Small intestine (tissue), 7 donors: ENCODE measurements around the gene NBEAL1. TPM values are rescaled to one million over a fixed set of nuclear protein-coding genes. Genes with fewer than 3 reads are reported as not detected.
"Not testable (repeated sequence)": the region's sequence is repeated elsewhere in the genome, so short reads cannot be mapped to it uniquely, and the experiment has no call there.

Source experiments
- DNase-seq, 2 donors: peaks; one replicate each; pipeline versions ENCODE4 v3.0.0 to v3.0.0-alpha.2; 2013
- FAIRE-seq: peaks from 2 replicates; lab custom pipeline; 2012; peaks lifted over from hg19 to GRCh38; lab: Jason Lieb, UNC
- H3K27ac ChIP-seq, 3 donors: one replicate each; pipeline ENCODE4 v1.5.1; 2013; ENCODE audit warnings: low read length in 2 of 3, mild to moderate bottlenecking in 2 of 3, control low read depth in 1 of 3, inconsistent platforms in 1 of 3, low read depth in 1 of 3, moderate library complexity in 1 of 3
- H3K27me3 ChIP-seq, 3 donors: one replicate each; pipeline ENCODE4 v1.6.1; 2013; ENCODE audit warnings: low read length in 3 of 3, inconsistent platforms in 1 of 3; ENCODE audit not compliant: control insufficient read depth in 3 of 3, insufficient read depth in 3 of 3
- H3K36me3 ChIP-seq, 3 donors: one replicate each; pipeline ENCODE4 v1.6.1; 2013; ENCODE audit warnings: low read length in 3 of 3, inconsistent platforms in 1 of 3, low read depth in 1 of 3, mild to moderate bottlenecking in 1 of 3, moderate library complexity in 1 of 3; ENCODE audit not compliant: control insufficient read depth in 3 of 3, insufficient read depth in 2 of 3
- H3K4me1 ChIP-seq, 3 donors: one replicate each; pipeline ENCODE4 v1.6.1; 2013; ENCODE audit warnings: low read length in 2 of 3, inconsistent platforms in 1 of 3, low read depth in 1 of 3, mild to moderate bottlenecking in 1 of 3, moderate library complexity in 1 of 3; ENCODE audit not compliant: control insufficient read depth in 3 of 3, insufficient read depth in 2 of 3
- H3K4me3 ChIP-seq, 3 donors: one replicate each; pipeline ENCODE4 v1.5.1; 2013; ENCODE audit warnings: low read length in 3 of 3, control low read depth in 1 of 3, inconsistent platforms in 1 of 3, low read depth in 1 of 3, mild to moderate bottlenecking in 1 of 3, moderate library complexity in 1 of 3
- H3K9me3 ChIP-seq, 2 donors: one replicate each; pipeline ENCODE4 v1.6.1; 2013; ENCODE audit warnings: low read depth in 1 of 2, low read length in 1 of 2; ENCODE audit not compliant: control insufficient read depth in 2 of 2, insufficient read depth in 1 of 2
- WGBS, 3 donors: extraction: QIAGEN DNeasy Blood & Tissue Kit; methylation state at CpG; one replicate each; pipeline ENCODE4 v1.1.7; 2013; 5-methylcytosine and 5-hydroxymethylcytosine counted together
- polyA plus RNA-seq, 4 donors: library from polyadenylated mRNA; stranded (reverse) in 3 of 4; unstranded in 1 of 4; fragments of 200-250 nt in 3 of 4; fragments of 120-200 nt in 1 of 4; gene quantifications; one replicate each; pipeline versions ENCODE4 v1.2.1 to v1.2.3, GENCODE V29; 2013
- donor health status: healthy with polysubstance abuse.
- donor health status: control.
- donor health status: control.
- donor health status: Bipolar disorder and iron deficiency.
- donor health status: healthy.

NBEAL1 gene
- polyA plus RNA-seq, 4 donors: 6.5 to 12.7 (median 11.8) TPM

DNA sequence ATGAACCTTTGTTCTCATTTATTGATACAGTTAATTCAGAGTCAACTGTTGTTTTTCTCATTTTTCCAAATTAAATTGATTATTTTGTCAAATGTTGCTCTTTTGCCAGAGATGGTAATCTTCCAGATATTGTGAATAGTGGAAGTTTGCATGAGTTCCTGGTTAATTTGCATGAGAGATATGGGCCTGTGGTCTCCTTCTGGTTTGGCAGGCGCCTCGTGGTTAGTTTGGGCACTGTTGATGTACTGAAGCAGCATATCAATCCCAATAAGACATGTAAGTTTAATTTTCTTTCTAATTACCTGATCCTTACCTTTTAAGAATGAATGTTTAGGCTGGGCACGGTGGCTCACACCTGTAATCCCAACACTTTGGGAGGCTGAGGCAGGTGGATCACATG lies 232.0 kb downstream of the NBEAL1 start:
- no peak for FAIRE-seq
- no peak overlapping the region for H3K27ac ChIP-seq
- H3K4me3 ChIP-seq: no peak overlapping the region
- H3K36me3 ChIP-seq: peaks cover 0 to 41% (median 8%) of the 10 kb centered on the region in 3 donors
- H3K4me1 ChIP-seq: no peaks in the 10 kb centered on the region
- no peaks in the 10 kb centered on the region for H3K9me3 ChIP-seq
- no peaks in the 10 kb centered on the region for H3K27me3 ChIP-seq
- no peak for DNase-seq
- WGBS, 3 donors: 93 to 94% (median 94%) methylated on average over 3 of the region's 3 CpGs

DNA sequence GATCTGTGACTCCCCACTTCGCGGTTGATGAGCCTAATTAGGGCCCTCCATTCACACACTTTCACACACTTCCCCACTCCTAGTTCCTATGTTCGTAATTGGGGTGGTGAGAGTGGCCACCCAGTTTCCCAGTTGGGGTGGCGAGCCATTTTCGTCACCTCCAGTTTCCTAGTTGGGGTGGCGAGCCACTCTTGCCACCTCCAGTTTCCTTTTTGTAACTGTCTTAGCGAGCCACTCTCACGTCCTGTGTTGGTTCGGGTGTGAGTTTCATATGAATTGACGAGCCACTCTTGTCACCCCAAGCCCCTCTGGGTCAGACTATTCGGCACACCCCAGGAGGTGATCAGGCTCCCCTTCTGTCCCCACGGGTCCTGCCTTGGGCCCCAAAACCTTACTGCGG lies 238.1 kb downstream of the NBEAL1 start:
- Histone ChIP-seq H3K27me3 (no peaks in the 10 kb centered on the region), H3K4me1 (no peaks in the 10 kb centered on the region), H3K36me3 (peaks cover 9 to 50% (median 9%) of the 10 kb centered on the region in 3 donors), H3K9me3 (peaks cover 0 to 5% of the 10 kb centered on the region in 2 donors), H3K27ac (no peak overlapping the region), H3K4me3 (no peak overlapping the region)
- WGBS, 3 donors: 92 to 97% (median 94%) methylated on average over 13 of the region's 13 CpGs
- DNase-seq (no peak), FAIRE-seq (no peak)

DNA sequence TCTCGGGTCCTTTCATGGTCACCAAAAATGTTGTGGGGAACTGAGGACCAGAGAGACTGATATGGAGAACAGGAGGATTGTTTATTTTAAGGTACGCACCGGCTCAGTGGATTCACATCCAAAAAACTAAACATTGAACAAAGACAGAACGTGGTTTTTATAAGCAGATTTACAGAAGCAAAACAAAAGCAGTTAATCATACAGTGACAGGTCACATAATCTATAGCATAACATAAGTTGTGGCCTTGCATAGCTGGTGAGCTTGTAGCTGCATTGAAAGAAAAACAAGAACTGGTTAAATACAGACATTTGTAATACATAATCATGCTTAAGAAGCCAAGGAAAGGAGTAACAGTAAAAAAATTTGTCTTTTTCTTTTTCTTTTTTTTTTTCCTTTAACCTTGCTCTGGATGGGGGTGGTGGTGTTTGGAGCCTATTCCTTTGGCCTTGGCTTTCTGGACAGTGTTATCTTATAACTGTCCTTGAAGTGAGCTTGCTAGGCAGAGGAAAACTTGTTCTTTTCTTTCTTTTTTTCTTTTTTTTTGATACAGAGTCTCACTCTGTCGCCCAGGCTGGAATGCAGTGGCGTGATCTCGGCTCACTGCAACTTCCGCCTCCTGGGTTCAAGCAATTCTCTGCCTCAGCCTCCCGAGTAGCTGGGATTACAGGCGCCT lies 238.9 kb downstream of the NBEAL1 start:
- WGBS, 3 donors: 83 to 92% (median 87%) methylated on average over 10 of the region's 10 CpGs
- not testable (repeated sequence) for H3K9me3 ChIP-seq, DNase-seq, FAIRE-seq, H3K27me3 ChIP-seq, H3K4me3 ChIP-seq, H3K27ac ChIP-seq, H3K4me1 ChIP-seq
- H3K36me3 ChIP-seq: peaks cover 7 to 47% (median 13%) of the 10 kb centered on the region in 3 donors

DNA sequence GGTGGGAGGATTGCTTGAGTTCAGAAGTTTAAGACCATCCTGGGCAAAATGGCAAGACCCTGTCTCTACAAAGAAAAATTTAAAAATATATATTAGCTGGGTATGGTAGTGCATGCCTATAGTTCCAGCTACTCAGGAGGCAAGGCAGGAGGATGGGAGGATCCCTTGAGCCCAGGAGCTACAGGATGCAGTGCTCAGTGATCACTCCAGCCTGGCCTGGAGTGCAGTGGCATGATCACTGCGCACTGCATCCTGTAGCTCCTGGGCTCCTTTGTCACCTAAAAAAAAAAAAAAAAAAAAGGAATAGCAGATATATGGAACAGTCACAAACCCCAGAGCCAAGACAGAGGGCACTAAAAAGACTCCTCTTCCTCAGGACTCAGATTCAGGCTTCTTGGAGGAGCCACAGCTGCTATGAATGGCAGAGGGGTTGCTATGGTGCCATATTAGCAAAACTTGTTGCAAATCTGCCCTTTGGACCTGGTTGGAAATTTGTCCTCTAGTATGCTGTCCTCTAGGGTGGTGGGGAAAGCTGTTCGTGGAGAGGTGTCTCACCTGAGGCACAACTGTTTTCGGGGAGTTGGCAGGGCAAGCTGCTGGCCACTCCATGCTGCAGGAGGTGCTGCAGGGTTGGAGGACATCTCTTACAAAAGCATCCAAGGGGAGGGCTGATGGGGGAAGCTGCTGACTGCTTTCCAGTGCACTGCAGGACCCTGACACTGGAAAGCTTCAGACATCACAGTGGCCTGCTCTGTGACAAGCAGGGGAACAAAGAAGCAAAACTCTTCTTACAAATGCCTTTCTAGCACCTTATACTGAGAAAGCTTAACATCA lies 246.9 kb downstream of the NBEAL1 start:
- H3K9me3 ChIP-seq: no peaks in the 10 kb centered on the region
- no peak overlapping the region for H3K4me3 ChIP-seq
- DNase-seq (no peak), FAIRE-seq (no peak)
- peaks cover 4 to 46% (median 8%) of the 10 kb centered on the region in 3 donors for H3K36me3 ChIP-seq
- no peaks in the 10 kb centered on the region for H3K27me3 ChIP-seq
- 73 to 91% (median 90%) methylated on average over 3 of the region's 3 CpGs for WGBS, 3 donors
- H3K4me1 ChIP-seq: no peaks in the 10 kb centered on the region
- no peak overlapping the region for H3K27ac ChIP-seq

Other genes starting within 250 kb of the NBEAL1 start
- 1 to 10 TPM in 2 of 4 donors, under 1 TPM in 2; under 0.01 to 5.2 (median 0.67) TPM for gene ICA1L, start 143.1 kb upstream of the NBEAL1 start, polyA plus RNA-seq
- gene WDR12, start 103.2 kb upstream of the NBEAL1 start, polyA plus RNA-seq: 10 to 100 TPM; 22.0 to 87.2 (median 29.3) TPM
- 1 to 10 TPM in 3 of 4 donors, under 1 TPM in 1; 0.89 to 9.3 (median 1.7) TPM for gene CARF, start 102.6 kb upstream of the NBEAL1 start, polyA plus RNA-seq
- 10 to 100 TPM in 2 of 4 donors, 1 to 10 TPM in 2; 4.0 to 17.9 (median 9.2) TPM for gene CYP20A1, start 224.1 kb downstream of the NBEAL1 start, polyA plus RNA-seq